Sigmoid colon (tissue), 4 donors: ENCODE measurements around the gene CCNB3.

Experiments
- POLR2A ChIP-seq, 2 donors: fragments of 450-650 bp; IDR thresholded peaks; one replicate each; pipeline ENCODE4 v1.6.1; 2016; ENCODE audit warnings: antibody characterized with exemption in 2 of 2, mild to moderate bottlenecking in 2 of 2, moderate library complexity in 2 of 2
- POLR2AphosphoS5 ChIP-seq, 4 donors: sonication (generic); formaldehyde crosslinking; IDR thresholded peaks; one replicate each; pipeline ENCODE4 v1.6.1; 2017; ENCODE audit warnings: antibody characterized with exemption in 4 of 4
- TF ChIP-seq, protein P1 (sequence below), 4 experiments: fragments of 450-650 bp in 3 of 4; fragments of 200-600 bp in 1 of 4; IDR thresholded peaks; one replicate each; pipeline ENCODE4 v1.5.1; 2016 to 2019; ENCODE audit warnings: antibody characterized with exemption in 4 of 4, mild to moderate bottlenecking in 3 of 4, moderate library complexity in 2 of 4

DNA sequence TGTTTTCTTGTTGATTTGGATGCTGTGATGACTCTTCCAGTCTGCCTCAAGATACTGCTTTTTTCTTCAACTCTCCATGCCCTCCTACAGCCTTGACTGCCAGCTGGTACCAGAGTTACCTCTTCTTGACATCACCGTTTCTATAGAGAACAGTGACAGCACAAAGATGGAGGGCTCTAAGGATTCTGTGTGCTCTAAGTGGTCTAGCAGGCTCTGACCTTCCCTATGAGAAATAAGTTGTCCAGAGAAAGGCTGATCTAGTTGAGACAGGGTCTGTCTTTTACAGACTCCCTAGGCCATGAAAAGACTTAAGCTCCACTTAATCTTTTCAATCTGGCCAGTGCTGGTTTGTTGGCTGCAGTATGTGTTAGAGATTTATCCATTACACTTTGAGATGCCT lies 3.7 kb upstream of the CCNB3 start, which contains the start of gene AKAP4:
- TF ChIP-seq POLR2A (IDR thresholded peaks at IDR 0.05), result no peak
- TF ChIP-seq, protein P1, sequence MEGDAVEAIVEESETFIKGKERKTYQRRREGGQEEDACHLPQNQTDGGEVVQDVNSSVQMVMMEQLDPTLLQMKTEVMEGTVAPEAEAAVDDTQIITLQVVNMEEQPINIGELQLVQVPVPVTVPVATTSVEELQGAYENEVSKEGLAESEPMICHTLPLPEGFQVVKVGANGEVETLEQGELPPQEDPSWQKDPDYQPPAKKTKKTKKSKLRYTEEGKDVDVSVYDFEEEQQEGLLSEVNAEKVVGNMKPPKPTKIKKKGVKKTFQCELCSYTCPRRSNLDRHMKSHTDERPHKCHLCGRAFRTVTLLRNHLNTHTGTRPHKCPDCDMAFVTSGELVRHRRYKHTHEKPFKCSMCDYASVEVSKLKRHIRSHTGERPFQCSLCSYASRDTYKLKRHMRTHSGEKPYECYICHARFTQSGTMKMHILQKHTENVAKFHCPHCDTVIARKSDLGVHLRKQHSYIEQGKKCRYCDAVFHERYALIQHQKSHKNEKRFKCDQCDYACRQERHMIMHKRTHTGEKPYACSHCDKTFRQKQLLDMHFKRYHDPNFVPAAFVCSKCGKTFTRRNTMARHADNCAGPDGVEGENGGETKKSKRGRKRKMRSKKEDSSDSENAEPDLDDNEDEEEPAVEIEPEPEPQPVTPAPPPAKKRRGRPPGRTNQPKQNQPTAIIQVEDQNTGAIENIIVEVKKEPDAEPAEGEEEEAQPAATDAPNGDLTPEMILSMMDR (IDR thresholded peaks at IDR 0.05), result no peak
- TF ChIP-seq POLR2AphosphoS5 (IDR thresholded peaks at IDR 0.05), result no peak
